Activated CD8-positive, alpha-beta memory T cell treated with anti-CD3 and anti-CD28 coated beads, Interleukin-2, amount 50 U/mL, for 4 hours (primary cell): ENCODE results near the gene ITPR1.

Source experiments
- DNase-seq: peaks from one replicate; pipeline ENCODE4 v3.0.0-alpha.2; 2020

Gene ITPR1

DNA sequence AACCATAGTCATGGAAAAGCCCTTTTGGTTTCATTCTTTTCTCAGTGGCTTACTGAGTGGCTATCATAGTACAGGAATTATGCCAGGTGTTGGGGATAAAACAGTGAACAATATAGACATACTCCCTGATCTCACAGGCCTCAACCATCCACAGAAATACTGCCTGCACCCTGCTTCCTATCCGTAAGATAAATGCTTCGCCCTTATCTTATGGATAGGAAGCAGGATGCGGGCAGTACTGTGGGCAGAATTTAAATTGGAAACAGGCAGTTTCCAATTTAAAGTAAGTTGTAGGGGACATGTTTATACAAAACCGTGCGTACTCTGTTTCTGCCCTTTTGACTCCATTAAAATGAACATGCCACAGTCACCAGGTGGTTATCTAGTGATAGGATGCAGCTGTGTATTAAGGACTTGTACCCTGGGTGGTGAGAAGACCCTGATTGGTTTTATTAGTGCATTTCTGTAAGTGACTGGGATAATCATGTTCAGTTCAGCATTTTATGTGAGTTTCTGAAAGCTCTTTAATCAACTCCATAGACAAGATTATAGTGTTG lies 344.3 kb downstream of the ITPR1 start:
- no peak for DNase-seq

DNA sequence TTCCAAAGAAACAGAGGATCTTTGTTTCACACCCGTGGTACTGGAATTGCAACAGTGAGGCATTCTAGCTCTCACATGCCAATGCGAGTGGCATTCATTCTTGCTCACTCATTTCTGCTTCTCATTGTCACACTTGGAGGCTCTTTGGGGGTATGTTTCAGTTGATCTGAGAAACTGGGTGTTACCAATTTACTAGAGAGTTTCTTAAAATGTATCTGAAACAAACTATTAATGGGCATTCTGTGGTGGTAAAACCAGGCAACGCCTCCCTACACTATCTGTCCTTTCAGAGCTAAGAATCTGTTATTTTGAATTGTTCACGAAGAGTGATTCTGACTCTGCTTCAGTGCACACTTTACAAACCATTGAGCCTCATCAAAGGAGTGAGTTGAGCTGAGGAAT lies 345.5 kb downstream of the ITPR1 start:
- no peak for DNase-seq

DNA sequence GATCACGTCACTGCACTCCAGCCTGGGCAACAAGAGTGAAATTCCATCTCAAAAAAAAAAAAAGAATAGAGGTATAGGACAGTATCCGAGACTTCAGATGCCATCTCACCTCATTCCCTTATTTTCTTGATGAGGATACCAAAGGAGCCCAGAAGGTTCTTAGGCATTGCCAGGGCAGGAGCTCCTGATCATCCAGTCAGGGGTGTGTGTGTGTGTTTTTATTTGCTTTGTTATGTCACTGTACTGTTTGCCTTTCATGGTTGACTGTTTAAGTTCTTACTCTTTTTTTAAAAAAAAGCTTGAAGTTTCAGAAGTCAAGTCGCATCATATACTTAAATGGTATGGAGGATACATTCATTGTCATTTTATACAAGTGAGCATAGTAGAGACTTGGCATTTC lies 346.1 kb downstream of the ITPR1 start:
- DNase-seq = no peak

DNA sequence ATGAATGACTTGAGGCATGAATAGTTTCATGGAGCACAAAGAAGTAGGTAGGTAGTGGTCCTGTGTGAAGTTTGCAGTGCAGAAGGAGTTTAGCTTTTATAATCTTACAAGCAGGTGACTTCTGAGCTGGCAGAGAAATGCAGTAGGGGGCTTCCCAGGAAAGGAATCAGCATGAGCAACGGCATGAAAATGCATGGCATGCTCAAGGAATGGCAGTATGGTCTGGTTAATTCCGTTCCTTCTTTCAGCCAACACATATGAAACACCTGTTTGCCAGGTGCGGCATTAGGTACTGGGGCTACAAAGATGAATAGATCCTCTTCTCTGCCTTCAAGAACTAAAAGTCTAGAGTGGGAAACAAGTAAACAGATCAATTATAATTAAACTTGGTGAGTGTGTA lies 348.1 kb downstream of the ITPR1 start:
- no peak for DNase-seq

DNA sequence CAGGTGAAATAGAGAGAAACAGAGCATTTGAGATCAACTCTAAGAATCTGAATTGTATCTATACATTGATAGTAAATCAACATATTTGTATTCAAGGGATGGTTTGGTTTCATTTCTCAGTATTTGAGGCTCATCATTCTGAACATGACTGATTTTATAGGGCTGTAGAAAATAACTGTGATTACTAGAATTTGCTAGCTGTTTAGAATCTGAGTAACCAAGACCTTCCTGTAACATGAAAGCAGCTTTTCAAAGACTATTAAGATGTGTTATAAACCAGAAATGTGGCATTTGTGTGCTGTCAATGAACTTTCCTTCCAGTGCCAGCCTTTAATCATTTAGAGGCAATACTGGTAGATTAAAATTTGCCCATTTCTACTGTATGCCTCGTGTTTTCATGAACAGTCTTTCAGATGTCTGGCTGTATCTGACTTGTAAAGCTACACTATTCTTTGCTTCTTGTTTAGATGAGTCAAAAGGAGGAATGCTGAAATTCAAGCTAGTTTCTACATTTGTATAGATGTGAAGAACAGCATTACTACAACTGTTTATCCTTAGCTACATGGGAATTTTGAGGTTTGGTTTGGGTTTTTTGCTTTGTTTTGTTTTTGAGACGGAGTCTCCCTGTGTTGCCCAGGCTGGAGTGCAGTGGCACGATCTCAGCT lies 348.8 kb downstream of the ITPR1 start:
- DNase-seq = no peak

DNA sequence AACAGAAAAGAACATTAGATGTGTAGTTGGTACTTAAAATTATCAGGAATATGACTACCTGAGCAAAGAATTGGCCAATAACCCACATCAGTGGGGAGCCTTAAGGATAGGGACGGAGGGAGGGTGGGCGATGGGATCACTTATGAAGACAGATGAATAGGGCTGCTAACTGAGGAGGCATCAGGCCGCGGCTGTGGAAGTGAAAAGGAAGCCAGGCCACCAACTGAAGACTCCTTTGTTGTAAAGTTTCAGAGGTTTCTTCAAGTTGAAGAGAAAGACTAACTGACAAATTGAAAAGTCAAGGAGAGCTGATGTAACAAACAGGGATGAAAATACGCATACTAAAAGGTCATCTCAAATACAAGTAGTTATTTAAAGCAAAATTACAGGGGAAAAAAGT lies 350.5 kb downstream of the ITPR1 start:
- no peak for DNase-seq

DNA sequence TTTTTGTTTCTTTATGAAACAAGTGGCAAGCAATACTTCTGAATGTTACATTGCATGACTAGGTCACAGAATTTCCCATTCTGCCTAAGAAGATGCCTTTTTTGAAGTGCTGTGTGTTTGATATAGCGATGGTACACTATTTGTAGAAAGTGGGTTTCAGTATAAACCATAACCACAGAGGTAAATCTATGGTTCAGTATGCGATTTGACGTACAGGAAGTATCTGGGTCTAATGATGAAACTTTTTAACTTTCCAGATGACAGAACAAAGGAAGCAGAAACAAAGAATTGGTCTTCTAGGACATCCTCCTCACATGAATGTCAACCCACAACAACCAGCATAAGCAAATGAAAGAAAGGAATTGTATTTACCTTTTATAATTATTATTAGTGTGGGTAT lies 352.7 kb downstream of the ITPR1 start:
- no peak for DNase-seq

DNA sequence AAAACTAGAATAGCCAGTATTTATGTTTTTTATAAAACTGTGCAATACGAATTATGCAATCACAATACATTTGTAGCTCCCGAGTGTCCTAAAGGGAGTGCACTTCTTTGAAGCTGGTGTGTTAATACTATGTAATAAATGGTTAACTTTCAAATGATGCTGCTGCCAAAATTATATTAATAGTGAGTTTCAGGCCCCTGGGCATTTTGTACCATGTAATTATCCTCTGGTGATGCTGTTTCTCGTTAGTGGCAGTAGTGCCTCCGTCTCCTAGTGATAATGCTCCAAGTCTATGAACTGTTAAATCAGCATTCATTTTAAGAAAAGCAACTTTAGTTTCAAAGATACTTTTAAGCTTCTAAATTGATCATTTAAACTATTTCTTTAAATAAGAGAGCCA lies 353.4 kb downstream of the ITPR1 start:
- DNase-seq = no peak

DNA sequence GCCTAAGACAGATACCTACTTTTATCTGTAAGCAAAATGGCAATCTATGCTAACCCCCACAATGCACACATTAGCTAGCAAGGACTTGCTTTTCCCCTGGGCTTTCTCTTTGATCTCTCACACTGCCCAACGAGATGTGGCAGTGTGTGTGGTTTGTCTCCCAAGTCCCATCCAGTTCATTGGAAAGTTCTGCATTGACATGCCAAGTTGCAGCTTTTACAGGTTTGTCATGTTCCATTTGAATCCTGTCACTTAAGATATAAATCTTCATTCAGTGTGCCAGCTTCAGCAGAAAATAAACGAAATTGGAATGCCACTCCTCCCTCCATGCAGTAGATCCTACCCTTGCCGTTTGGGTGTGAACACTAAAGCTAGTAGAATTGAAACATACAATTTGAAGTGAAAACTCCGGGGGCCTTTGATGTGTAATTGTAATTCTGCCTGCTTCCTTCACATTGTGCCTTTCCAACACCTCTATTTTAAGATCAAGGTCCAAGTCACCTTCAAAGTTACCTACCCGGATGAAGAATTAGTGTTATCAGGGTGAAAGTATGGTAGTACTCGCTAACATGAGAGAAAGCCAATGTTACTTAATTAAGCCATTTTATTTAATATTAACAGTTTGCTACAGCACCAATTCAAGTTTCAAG lies 355.2 kb downstream of the ITPR1 start:
- DNase-seq = no peak

DNA sequence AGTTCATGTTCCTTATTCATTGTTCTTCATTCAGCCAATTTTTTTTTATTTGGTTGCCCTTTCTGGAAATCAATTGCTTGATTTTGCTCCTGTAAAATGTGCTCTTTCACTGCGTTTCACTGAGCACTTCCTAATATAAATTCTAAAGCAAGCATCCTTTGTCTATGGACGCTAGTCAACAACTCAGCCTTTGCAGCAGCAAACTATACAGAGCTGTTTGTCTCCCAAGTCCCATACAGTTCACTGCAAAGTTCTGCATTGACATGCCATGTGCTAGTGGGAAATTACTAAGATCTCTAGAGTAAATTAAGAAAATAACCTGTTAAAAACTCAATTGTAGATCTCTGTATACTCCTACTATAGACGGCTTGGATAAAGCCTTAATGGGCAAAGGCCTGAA lies 356.0 kb downstream of the ITPR1 start:
- no peak for DNase-seq

DNA sequence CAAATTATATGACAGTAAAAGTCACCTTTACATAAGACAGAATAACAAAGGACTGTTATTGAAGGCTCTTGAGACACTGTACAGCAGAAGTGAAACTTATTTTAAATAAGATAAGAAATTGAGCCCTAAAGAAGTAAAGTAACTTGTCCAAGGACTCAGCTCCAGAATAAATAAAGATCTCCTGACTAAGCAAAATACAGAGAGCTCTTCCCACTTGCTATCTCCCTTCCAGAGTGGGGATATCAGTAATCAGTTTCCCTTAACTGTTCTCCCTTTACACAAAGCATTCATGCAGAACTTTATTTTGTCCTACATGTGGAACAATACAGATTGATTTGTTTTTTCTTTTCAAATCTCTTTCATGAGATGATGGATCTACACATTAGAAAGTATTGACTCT lies 356.6 kb downstream of the ITPR1 start:
- no peak for DNase-seq

DNA sequence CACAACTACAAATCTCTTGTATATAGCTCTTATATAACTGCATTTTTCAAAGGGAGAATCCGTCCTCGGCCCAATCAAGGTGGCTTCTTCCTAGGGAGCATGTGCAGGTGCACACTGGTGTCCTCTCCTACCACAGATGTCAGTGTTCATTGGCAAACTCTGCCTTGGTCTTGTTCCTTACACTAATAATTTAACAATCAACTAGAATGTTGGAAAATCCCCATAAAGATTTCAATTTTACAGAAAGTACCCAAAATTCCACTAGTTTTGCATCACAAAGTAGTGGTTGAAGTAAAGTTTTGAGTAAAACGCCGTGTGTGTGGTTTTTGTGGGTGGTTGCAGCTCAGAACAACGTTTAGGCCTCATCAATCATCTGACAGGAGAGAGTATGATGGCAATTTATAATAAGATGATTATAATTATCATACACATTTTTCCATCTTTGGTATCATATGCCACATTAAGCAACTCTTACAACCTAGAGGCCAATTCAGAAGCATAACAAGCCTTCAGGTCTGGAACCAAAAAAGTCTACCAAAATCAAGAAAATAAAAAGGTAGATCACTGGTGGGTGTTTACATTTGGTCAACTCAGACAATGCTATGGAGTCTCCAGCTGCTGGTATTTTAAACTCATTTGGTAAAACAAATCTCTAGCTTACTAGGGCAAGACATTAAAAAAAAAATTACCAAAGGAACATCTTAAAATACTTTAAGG lies 357.2 kb downstream of the ITPR1 start:
- no peak for DNase-seq

DNA sequence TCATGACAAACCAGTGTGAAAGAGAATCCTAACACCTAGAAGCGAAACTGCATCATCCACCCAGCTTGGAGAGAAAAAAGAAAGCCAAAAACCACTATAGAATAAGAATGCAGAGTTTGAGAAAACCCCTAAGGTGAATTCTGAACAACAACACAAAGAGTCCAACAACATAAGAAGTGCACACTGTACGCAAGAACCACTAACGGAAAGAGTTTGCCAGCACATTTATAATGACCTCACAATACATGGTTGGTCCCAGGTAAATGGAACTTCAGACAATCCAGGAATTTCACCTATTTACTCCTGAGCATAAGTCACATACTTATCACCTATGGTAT lies 357.7 kb downstream of the ITPR1 start:
- DNase-seq = no peak

DNA sequence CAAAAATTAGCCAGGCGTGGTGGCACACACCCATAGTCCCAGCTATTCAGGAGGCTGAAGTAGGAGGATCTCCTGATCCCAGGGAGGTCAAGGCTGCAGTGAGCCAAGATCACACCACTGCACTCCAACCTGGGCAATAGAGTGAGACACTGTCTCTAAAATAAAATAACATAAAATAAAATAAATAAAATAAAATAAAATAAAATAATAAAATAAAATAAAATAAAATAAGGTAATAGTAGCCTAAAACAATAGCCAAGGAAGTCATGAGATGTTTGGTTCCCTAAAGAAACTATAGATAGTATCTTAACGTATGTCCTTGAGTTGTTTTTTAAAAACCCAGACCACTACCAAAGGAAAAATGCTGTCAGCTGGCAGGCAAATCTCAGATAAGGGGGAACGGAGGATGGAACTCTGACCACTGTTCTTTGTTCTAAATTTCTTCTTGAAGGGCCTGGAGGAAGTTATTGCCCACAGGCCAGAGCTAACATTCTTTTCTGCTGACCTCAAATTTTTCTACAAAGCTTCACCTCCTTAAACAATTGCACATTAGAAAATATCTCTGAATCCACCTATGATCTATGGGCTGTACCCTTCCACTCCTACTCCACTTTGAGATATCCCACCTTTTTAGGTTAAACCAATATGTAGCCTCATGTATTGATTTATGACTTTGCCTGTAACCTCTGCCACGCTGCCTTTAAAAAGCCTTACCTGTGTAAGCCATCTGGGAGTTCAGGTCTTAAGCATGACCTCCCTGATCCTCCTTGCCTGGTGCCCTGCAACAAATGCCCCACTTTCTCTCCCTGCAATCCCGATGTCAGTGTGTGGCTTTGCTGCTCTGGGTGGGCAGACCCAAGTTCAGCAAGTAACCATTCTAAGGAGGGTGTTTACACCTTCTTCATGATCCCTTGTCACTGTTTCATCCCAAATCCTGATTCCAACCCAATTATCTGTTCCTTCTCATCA lies 359.9 kb downstream of the ITPR1 start:
- DNase-seq = no peak

DNA sequence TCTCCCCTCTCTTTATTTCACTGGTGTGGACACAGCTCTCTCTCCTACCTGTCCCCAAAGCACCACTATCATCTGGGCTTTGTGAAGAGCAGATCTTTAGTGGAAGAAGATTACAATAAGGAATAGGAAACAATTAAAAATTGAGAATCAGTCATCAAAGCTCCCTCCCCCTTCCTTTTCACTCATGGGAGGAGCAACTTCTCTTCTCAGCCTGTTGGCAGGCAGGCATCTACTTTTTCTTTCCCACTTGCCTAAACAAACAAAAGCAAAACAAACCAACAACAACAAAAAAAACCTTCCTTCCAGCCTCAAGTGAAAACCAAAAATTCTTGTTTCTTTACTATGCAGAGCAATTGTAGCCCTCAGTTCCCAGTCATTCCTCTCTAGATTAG lies 360.6 kb downstream of the ITPR1 start:
- DNase-seq = no peak

DNA sequence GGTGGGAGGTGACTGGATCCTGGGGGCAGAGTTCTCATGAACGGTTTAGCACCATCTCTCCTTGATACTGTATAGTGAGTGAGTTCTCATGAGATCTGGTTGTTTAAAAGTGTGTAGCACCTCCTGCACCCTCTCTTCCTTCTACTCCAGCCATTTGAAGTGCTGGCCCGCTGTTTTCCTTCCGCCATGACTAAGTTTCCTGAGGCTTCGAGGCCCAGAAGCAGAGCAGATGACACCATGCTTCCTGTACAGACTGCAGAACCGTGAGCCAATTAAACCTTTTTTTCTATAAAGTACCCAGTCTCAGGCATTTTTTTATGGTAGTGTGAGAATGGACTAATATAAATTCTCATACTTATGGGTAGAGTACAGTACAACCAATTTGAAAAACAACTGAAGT lies 362.5 kb downstream of the ITPR1 start:
- no peak for DNase-seq

DNA sequence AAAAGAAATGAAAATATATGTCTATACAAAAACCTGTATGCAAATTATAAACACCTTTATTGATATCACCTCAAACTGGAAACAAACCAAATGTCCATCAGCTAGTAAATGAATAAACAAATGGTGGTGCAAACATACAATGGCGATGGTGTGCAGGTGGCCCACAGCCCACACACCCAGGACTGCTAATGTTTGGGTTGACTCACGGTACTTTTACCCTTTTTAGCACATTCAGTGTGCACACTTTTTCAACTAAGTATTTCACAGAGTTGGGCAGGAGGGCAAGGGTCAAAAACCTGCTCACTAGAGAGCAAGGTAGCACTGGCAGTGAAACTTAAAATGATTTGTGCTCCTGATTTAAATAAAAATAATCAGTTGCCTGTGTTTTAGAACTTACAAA lies 363.0 kb downstream of the ITPR1 start:
- DNase-seq = no peak

DNA sequence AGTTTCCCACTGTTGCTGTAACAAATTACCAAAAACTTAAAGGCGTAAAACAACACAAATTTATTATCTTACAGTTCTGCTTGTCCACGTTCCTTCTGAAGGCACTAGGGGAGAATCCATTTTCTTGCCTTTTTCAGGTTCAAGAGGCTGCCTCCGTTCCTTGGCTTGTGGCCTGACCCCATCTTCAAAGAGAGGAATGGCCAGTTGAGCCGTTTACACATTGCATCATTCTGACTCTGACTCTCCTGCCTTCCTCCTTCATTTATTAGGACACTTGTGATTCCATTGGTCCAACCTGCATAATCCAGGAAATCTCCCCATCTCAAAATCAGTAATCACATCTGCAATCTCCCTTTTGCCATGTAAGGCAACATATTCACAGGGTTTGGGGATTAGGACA lies 363.4 kb downstream of the ITPR1 start:
- DNase-seq = no peak

DNA sequence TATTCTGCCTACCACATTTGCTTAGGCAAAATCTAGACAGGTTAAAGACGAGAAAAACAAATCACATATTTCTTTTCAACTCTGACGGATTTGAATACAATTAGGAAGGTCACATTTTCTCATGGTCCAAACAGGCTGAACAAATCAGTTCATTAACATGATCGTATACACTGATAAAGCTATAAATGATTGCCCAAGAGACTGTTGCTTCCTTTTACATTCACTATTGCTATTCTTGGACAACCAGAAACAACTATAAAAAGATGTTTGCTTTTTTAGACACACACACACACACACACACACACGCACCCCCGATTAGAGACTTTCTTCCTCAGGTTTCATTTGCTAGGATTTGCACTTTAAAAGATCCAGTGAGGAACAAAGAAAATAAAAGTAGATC lies 363.8 kb downstream of the ITPR1 start:
- DNase-seq = no peak

DNA sequence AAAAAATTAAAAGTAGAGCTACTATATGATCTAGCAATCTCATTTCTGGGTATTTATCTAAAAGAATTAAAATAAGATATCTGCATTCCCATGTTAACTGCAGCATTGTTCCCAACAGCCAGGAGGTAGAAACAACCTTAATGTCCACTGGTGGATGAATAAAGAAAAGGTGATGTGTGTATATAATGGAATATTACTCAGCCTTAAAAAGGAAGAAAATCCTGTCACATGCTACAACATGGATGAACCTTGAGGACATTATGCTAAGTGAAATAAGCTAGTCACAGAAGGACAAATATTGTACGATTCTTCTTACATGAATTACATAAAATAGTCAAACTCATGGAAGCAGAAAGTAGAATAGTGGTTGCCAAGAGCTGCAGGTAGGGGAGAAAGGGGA lies 366.6 kb downstream of the ITPR1 start:
- DNase-seq = no peak

DNA sequence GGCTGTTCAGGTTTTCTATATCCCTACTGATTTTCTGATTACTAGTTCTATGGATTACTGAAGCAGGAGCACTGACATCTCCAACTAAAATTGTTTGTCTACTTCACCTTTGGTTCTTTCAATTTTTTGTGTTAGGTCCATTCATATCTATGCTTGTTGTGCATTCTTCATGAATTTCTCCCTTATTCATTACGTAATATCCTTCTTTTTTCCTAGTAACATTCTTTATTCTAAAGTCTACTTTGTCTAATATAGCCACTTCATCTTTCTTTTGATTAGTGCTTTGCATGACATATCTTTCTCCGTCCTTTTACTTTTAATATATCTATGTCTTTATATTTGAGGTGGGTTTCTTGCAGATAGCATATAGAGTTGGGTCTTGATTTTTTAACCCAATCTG lies 369.8 kb downstream of the ITPR1 start:
- DNase-seq = no peak

DNA sequence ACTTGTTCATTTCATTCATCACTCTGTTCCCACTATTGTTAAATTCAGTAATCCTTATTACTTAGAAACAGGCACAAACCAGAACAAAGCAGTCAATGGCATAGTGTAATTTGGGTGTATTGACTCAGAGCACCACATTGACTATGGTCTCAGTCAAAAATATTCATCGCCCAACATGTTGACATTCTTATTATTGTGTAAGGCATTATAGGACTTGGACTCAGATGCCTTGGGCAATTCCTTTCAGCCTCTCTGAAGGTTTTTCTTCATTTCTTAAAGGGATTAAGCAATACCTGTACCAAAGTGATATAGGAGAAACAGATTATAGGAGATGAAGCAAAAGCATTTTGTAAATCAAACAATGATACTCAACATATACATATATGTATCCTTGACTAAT lies 371.4 kb downstream of the ITPR1 start:
- no peak for DNase-seq

DNA sequence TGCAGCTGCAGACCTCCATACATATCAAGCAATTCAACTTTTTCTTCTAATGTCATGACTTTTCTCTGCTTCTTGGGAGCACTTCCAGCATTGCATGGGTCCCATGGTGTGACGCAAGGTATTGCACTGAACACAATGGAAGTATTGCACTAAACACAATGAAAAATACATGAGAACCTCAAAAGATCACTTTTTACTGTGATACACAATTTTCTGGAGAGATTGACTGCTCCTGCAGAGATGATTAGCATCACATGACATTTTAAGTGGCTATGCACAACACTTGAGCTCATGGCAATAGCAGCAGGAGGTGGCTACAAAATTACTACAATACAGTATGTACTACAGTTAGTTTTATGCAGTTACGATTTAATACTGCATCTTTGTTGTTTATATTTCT lies 372.6 kb downstream of the ITPR1 start:
- DNase-seq = no peak
